GM18511 (cell line): Measurements from ENCODE around the gene PRKD1.

ENCODE experiments used
- ATAC-seq: cut with Tn5 transposase; IDR thresholded peaks from one replicate; pipeline ENCODE4 v1.9.1; 2021; ENCODE audit warnings: mild to moderate bottlenecking, moderate library complexity; ENCODE audit not compliant: unreplicated experiment

The PRKD1 gene

GRCh38 chr14:29528889-29529288, 398.8 kb downstream of the PRKD1 start:
- peak; percentile 55 for ATAC-seq

- no peak for ATAC-seq
Measured at GRCh38 chr14:29527286-29527685, 400.4 kb downstream of the PRKD1 start.
